ENCODE measurements around the gene ST3GAL6. TPM values are rescaled to one million over a fixed set of nuclear protein-coding genes. Genes with fewer than 3 reads are reported as not detected.

Gene ST3GAL6
- total and polyA plus RNA-seq, 2 of the 4 experiments (the other 2 are of a cell fraction) = 0.36 to 0.99 TPM

GRCh38 chr3:98806521-98806920, 43.4 kb downstream of the ST3GAL6 start:
- Histone ChIP-seq H3K27ac (ENCODE audit: insufficient read depth, low read length) (no peak overlapping the region), H2BK120ac (ENCODE audit: low read depth, low read length) (no peak overlapping the region), H3K27me3 (ENCODE audit: control insufficient read depth, insufficient read depth, low read length) (no peaks in the 10 kb centered on the region), H4K20me1 (ENCODE audit: insufficient read depth, low read length) (no peaks in the 10 kb centered on the region; the same call in 1 of the 2 replicates), H3K4ac (ENCODE audit: low read depth, low read length) (no peak overlapping the region), H2AK5ac (ENCODE audit: low read depth, low read length) (no peak overlapping the region), H4K91ac (ENCODE audit: insufficient read depth, low read depth, low read length) (no peak overlapping the region), H2AFZ (replicated peaks; ENCODE audit: low read length, poor library complexity) (no peak overlapping the region), H3K18ac (ENCODE audit: low read depth, low read length) (no peak overlapping the region), H2AK9ac (replicated peaks; ENCODE audit: low read depth, low read length, poor library complexity) (no peak overlapping the region), H3K4me2 (ENCODE audit: low read depth, low read length) (no peak overlapping the region), H3K4me1 (ENCODE audit: control insufficient read depth, insufficient read depth, low read length) (no peaks in the 10 kb centered on the region), H3K36me3 (ENCODE audit: control insufficient read depth, insufficient read depth, low read length) (peaks cover 29% of the 10 kb centered on the region), H3K4me3 (ENCODE audit: insufficient read depth, low read depth, low read length) (no peak overlapping the region), H3K9ac (ENCODE audit: low read depth, low read length) (no peak overlapping the region), H3K23ac (ENCODE audit: low read depth, low read length) (no peak overlapping the region), H2BK5ac (ENCODE audit: low read depth, low read length, poor library complexity, severe bottlenecking) (peak overlapping the region; percentile 8), H3K9me1 (ENCODE audit: insufficient read depth, low read length) (0 out of 2 replicates have a peak, but pooled peaks cover 3% of the 10 kb centered on the region), H3K9me3 (ENCODE audit: control insufficient read depth, insufficient read depth, low read length) (no peaks in the 10 kb centered on the region), H2BK15ac (ENCODE audit: low read depth, low read length) (no peak overlapping the region), H3K14ac (replicated peaks; ENCODE audit: low read depth, low read length) (no peak overlapping the region), H3K79me1 (ENCODE audit: low read depth in 1 of 2, low read length in 2 of 2) (peaks cover 8 to 12% of the 10 kb centered on the region in 2 experiments; a peak in 3 of 4 replicates), H4K8ac (ENCODE audit: low read depth in 2 of 2, low read length in 2 of 2) (no peak overlapping the region), H3K56ac (ENCODE audit: extremely low read depth, insufficient read depth, low read length) (no peak overlapping the region), H2BK20ac (ENCODE audit: low read depth, low read length) (no peak overlapping the region), H4K5ac (ENCODE audit: low read depth, low read length) (no peak overlapping the region)
- no peak for ATAC-seq (ENCODE audit: low read depth)
- dilution Hi-C loops (cut with HindIII; ENCODE audit: low sequenced_read_pairs, unreplicated experiment) (no loop called here), intact Hi-C loops (cut with micrococcal nuclease) (no loop called here), in situ Hi-C loops (cut with MboI; ENCODE audit: low sequenced_read_pairs) (no loop called here)
- CTCF ChIA-PET = no interaction called here
- no TSS peak for BruUV-seq (replicated peaks)
- no CpG with 5 or more reads among the region's 1 CpG for WGBS, 2 experiments (ENCODE audit: extremely low coverage in 2 of 2, insufficient read length in 1 of 2)
- no peak for DNase-seq
- TF ChIP-seq MAFK (IDR thresholded peaks at IDR 0.05; ENCODE audit: low read depth, low read length) (no peak), CHD1 (IDR thresholded peaks at IDR 0.05; ENCODE audit: low read depth, low read length) (no peak), NFE2L2 (IDR thresholded peaks at IDR 0.05; ENCODE audit: low read depth, low read length) (no peak), SMC3 (IDR thresholded peaks at IDR 0.05; ENCODE audit: low read depth, low read length) (no peak), BHLHE40 (IDR thresholded peaks at IDR 0.05; ENCODE audit: low read depth, low read length) (no peak), RCOR1 (IDR thresholded peaks at IDR 0.05; ENCODE audit: insufficient replicate concordance, low read length) (no peak), MAZ (IDR thresholded peaks at IDR 0.05; ENCODE audit: borderline replicate concordance, low read depth, low read length) (no peak), FOS (IDR thresholded peaks at IDR 0.05; ENCODE audit: low read depth, low read length) (no peak), RAD21 (IDR thresholded peaks at IDR 0.05; ENCODE audit: low read length) (no peak), MXI1 (IDR thresholded peaks at IDR 0.05; ENCODE audit: borderline replicate concordance, low read depth, low read length) (no peak), POLR2A (IDR thresholded peaks at IDR 0.05; ENCODE audit: low read depth, low read length) (no peak)
- TF ChIP-seq, protein P1, sequence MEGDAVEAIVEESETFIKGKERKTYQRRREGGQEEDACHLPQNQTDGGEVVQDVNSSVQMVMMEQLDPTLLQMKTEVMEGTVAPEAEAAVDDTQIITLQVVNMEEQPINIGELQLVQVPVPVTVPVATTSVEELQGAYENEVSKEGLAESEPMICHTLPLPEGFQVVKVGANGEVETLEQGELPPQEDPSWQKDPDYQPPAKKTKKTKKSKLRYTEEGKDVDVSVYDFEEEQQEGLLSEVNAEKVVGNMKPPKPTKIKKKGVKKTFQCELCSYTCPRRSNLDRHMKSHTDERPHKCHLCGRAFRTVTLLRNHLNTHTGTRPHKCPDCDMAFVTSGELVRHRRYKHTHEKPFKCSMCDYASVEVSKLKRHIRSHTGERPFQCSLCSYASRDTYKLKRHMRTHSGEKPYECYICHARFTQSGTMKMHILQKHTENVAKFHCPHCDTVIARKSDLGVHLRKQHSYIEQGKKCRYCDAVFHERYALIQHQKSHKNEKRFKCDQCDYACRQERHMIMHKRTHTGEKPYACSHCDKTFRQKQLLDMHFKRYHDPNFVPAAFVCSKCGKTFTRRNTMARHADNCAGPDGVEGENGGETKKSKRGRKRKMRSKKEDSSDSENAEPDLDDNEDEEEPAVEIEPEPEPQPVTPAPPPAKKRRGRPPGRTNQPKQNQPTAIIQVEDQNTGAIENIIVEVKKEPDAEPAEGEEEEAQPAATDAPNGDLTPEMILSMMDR (conservative IDR thresholded peaks at IDR 0.05; ENCODE audit: low read depth, low read length) = no peak
- TF ChIP-seq, protein P2, sequence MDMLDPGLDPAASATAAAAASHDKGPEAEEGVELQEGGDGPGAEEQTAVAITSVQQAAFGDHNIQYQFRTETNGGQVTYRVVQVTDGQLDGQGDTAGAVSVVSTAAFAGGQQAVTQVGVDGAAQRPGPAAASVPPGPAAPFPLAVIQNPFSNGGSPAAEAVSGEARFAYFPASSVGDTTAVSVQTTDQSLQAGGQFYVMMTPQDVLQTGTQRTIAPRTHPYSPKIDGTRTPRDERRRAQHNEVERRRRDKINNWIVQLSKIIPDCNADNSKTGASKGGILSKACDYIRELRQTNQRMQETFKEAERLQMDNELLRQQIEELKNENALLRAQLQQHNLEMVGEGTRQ (IDR thresholded peaks at IDR 0.05; ENCODE audit: low read depth, low read length) = no peak
- POLR2A ChIA-PET (ENCODE audit: unreplicated experiment) = no interaction called here

Data from IMR-90 (cell line).